IPS-NIHi7 (cell line): ENCODE measurements around the gene CCDC102B.
"Not testable (repeated sequence)": the region's sequence is repeated elsewhere in the genome, so short reads cannot be mapped to it uniquely, and the experiment has no call there.

Experiments used
- DNase-seq: peaks from one replicate; pipeline ENCODE4 v3.0.0; 2012; ENCODE audit warnings: mixed read lengths; ENCODE audit errors: extremely low spot score

The CCDC102B gene

DNA sequence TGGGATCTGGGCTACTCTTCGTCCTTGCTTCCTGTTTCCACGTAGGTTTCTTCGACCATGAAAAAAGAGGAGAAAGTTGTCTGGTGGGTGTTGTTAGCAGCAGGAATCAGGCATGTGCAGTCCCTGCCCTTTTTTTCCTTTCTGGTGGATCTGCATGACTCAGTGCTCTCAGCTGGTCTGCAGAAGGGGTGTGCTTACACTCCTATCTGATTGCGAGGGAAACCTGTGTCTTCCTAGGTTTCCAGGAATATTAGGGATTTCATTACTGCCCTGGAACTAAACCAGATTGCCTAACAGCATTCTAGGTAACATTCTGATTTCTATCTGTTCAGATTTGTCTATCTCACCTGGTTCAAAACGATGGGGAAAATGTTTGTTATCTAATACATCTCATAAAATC is 174.3 kb downstream of the CCDC102B start:
- peak; percentile 12 for DNase-seq

DNA sequence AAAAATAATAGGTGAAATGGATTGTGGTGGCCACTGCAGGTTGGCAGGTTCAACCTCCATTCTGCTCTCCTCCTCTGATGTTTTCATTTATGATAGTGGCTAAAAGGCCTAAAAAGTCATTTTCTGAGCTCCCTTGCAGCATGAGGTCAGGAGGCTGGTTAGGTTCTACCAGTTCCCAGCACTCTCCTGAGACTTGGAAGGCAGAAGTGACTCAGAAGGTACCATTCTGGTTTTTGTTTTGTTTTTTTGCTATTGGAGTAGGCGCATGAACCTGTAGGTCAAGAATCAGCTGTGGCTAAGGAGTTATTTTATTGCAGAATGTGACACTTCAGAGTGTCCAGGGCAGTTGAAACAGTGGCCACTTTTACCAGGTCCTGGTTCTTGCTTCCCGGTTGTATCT is 181.9 kb downstream of the CCDC102B start:
- DNase-seq = no peak

DNA sequence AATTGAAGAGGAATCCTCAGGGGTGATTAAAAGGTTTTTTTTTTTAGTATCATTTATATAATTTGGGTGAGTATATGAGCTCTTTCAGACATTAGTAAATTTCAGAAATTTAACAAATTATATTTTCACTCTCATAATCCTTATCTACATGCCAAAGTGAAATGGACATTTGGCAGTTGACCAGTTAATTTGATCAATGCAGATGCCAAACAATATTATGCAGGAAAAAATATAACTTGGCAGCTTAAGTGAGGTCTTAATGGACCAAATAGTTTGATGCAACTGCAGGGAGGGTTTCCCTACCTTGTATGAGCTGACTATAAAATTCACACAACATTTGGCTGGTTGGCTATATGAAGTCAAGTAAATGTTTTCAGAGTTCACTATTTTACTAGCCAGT is 185.2 kb downstream of the CCDC102B start:
- DNase-seq = no peak

DNA sequence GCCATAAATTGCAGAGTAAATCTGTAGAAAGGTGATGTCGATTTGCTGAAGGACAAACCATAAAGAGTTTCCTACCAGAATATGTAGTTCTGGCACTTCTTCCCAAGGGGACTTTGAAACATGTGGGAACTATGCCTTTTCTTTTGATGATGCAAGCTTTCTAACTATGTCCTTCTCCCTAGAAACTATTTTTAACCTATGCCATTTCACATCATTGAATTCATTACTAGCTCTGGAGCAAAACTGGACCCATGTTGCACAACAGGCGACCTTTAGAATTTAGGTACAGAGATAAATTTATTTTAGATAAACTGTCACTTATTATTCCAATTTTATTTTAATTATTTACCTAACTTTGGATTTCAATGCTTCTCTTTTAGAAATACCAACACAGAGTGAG is 186.5 kb downstream of the CCDC102B start:
- DNase-seq = no peak

DNA sequence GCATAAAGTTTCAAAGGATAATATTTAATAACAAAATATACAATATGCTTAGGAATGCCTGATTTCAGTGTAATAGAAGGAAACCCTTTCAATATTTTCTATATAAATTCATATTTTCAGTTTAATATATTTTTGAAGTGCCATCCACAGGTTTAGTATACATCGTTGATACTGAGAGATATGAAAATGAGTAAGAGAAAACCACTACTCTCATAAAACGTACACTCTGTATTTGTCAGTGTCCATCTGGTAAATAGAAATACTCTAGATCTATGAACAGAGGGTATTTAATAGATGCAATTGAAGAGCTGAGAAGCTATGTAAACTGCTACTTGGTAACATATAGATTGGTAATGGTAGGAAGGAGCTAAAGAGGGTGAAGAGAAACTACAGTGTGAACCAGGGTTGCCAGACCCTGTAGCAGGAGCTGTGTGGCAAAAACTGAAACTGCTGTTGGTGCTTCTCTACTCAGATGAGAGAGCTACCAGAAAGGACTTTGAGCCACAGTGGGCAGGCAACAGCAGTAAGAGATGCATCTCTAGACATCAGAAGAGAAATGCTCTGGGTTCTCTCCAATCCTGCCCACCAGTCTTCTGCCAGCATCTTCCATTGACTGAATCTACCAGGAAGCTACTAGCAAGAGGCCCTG is 187.4 kb downstream of the CCDC102B start:
- DNase-seq = no peak

DNA sequence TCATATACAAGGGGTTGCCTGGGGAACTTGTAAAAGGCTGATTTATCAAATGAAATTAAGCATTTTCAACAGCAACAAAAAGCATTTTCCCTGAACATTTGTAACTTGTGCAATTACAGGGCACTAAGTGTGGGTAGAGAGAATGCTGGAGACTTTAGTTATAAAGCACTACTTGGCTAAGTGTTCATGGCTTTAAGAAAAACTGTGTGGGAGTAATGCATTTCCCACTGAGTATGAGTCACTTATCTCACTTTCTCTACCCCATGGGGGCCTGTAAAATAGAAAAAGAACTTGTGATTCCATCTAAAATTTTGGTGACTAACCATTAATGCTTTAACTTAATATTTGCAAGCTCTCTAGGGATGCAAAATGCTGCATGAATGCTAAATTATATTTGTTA is 193.4 kb downstream of the CCDC102B start:
- no peak for DNase-seq

DNA sequence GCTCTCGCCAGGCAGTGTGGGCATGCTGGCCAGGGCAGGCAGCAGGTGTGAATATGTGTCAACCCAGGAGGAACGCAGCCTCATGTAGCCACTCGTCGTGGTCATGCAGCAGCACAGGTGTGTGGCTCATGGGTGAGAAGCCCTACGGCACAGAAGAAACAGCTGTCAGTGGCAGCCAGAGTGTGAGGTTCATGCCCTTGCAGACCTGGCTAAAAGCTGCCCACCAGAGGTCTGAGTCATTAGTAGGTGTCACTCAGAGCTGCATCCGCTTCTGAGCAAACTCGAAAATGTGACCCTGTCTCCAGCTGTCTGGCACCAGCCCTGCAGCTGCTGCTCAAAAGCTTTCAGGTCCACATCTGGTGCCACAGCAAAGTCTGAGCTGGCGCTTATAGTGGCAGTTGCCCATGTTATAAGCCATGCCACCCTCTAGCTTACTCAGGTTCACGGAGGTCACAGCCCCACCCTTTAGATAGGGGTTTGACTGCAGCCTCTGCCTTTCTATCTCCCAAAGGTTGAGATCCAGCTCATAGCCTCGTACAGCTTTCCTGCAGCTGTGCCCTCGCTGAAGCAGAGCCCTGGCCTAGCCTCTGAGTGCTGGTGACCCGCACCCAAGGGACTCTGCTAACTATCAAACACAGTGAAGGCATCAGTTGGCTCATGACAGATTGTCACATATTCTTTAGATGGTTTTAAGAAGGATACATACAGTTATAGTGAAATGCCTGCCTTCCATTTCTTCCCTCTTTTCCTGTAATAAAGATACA is 195.0 kb downstream of the CCDC102B start:
- peak; percentile 8 for DNase-seq

DNA sequence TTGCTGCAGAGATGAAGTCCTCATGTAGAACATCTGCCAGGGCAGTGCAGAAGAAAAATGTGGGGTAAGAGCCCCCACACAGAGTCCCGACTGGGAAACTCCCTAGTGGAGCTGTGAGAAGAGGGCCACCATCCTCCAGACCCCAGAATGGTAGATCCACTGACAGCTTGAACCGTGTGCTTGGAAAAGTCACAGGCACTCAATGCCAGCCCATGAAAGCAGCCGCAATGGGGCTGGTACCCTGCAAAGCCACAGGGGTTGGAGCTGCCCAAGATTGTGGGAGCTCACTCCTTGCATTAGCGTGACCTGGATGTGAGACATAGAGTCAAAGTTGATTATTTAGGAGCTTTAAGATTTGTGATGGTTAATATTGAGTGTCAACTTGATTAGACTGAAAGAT is 197.8 kb downstream of the CCDC102B start:
- DNase-seq = no peak

DNA sequence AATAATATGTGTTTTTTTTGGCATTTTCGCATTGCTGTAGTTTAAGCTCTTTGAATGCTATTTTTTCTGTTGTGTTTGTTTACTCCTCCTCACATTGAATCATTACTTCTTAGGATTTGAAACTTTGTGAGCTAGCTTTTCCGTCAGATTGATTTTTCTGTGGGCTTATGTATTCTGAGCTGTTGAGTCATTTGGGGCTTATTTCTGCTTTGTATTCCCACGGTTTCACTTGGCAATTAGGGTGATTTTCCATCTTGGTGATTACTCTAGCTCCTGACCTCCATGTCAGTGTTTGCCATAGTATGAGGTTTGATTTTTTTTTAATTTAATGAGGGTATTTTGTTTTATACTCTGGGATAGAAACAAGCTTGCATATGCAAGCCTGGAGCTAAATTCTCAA is 200.0 kb downstream of the CCDC102B start:
- DNase-seq = no peak

DNA sequence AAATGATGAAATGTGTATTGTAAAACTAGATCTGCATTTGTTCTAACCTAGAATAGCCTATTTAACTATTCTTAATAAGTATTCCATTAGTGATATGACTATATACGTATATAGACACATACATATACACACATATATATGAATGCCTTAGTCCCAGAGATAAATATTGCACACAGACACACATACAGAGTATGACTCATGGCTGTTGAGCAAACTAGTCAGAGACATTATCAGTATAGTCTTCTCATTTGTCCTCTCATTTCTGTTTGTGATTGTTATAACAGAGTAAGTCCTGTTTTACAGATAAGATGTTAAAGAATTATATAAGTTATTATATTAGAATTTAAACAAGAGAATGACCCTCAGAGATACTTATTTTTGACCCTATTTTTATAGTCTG is 202.5 kb downstream of the CCDC102B start:
- no peak for DNase-seq

DNA sequence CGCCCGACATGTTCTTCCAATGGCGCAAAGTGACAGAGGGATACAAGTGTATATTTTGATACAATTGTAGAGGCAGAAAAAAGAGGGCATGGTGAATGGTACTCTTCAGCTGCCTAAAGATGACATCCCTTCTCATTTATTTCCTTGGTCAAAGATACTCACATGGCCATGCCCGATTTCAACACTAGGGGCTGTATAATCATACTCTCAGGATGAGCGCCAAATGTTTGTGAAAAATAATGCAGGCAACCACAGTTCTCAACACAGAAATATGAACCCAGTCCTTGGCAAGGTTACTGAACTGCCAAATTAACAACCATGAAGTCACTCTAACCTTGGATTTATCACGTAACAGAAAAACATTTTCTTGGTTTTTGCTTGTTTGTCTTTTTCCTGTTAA is 204.4 kb downstream of the CCDC102B start:
- peak; percentile 20 for DNase-seq

DNA sequence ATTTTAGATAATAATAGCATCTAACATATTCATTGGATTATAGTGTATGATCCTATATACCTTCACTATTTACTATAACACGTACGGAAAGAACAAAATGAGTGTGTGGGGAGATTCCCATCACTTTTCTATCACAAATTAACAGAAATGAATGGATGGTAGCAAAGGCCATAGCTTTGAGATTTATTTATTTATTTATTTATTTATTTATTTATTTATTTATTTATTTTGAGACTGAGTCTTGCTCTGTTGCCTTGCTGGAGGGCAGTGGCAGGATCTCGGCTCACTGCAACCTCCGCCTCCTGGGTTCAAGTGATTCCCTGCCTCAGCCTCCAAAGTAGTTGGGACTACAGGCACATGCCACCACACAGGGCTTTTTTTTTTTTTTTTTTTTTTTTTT is 208.3 kb downstream of the CCDC102B start:
- not testable (repeated sequence) for DNase-seq

DNA sequence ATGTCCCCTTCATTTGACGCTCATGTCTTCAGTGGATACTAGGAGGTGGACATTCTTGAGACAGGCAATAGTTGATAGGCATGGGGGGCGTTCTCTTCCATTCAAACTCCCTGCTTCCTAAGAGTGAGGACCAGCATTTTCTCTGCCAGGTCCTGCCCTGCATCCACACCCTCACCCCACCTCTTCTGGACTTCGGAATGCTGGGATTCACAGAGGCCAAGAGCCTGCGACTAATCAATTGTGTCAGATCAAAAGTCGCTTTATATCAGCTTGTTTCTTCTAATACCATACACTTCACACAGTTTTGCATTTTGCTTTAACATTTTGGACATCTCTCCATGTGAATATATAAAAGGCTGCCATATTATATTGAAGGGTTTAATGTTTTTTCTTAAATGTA is 210.7 kb downstream of the CCDC102B start:
- DNase-seq = no peak

DNA sequence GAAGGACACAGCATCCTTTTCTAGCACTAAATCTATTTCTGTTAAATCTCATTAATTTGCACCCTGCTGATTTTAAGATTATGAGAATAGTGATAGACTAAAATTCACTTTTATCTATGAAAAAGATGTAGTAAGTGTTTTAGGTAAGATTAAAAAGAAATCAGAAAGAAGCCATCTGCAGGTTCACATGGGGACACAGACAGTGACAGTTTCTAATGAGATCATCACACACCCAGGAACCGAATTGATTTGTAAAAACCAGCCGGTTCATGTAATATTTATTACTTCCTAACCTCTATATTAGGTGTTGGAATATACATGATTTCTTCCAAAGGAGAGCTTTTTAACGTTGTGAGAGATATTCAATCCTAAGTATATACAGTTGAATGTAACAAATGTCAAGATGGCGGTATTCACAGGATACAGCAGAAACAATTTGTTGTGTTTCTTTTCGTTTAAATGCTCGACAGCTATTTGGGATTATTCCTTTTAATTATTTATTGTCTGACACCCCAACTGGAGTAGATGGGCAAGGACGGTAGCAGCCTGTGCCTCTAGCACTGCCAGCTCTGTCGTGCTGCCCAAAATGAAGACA is 223.4 kb downstream of the CCDC102B start:
- no peak for DNase-seq

DNA sequence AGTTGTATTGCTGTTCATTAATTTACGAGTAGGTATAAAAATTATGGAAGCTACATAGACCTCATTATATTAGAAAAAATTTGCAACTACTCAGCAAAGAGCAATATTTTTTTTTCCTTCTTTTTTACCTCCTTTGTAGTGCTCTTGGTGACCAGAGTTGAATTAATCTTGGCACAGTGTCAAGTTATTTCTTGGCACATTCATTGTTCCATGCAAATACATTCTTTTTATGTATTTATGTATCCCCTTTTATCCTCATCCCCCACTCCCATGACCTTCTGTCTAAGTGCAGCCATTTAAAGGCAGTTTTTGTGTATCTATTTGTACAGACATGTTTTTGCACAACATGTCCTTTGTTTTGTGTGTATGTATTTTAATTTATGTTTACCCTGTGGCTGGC is 224.5 kb downstream of the CCDC102B start:
- DNase-seq = no peak

DNA sequence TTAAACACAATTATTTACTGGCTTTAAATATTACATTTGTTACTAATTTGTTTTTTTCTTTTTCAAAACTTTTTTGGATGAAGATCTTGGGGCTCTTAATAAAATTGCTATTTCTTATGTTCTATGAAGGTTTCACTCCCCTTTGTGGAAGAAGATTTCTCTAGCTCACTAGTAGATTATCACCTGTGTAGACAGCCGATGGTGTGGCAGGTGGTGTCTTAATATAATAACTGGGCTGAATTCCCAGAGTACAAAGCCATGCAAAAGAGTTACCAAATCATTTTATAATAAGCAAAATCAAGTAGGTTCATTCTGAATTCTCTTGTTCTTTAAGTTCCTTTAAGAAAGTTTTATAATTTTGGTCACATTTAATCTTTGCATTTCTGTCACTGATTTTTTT is 233.7 kb downstream of the CCDC102B start:
- no peak for DNase-seq

DNA sequence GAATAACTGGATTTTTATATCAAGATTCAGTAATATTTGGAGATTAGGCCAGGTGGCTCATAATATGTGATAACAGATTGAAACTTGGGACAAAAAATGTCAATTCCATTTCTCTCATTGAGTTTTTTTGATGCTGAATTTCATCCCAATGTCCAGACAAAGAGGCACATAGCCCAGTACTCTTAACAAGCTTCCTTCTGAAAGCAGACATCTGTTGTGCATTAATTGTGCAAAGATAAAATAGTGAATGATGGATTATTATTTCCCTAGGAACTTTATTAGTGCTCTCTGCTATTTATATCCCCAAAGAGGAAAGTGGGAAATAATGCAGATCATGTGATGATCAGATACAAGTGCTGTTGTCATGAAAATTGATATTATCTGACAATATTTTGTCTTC is 234.1 kb downstream of the CCDC102B start:
- no peak for DNase-seq

DNA sequence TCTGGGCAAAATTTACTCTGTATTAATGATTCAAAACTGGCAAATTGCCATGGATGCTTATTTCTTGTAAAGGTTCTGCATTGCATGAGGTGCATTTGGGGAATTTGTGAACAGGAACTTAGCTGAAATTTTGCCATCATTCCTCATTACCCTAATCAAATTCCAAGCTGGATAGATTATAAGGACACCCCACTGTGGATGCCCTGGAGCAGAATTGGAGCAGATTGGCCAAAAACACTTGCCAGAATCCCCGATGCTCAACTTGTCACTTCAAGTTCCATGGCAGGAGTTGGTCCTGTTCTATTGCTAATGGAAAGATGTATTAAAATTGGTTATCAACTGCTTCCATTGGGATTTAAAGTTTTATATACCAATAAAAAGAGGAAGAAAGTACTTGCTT is 237.9 kb downstream of the CCDC102B start:
- DNase-seq = no peak

DNA sequence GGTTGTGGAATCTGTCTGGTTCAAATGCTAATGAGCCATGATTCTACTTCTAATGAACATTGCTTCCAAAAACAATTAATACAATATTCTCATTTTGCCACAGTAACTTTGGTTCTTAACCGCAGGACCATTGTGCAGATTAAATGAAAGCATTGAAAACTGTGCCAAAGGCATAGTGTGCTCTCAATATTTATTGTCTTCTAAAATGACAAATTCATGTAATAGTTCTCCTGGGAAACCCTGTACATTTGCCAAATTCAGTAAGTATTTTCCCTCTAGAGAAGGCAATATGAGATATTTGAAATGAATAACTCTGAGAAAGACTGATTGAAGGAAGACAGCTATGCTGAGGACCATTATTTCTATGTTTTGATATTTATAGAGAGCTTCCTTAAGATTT is 246.3 kb downstream of the CCDC102B start:
- DNase-seq = no peak

DNA sequence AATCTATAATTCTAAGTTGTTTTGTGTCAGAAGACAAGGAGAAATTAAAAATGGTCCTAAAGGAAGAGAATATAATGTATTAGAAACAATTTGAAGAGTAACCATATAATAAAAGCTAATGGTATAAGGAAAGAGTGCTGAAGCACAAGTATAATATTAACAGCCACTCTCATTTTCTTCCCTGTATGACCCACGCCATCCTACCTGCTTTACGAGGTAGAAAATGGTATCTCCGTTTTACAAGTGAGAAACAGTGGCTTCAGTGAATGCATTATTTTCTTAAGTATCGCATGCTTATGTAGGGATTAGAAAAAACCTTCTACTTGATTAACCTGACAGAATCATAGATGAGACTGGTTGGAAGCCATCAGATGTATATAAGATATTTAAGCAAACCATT is 266.2 kb downstream of the CCDC102B start:
- no peak for DNase-seq

DNA sequence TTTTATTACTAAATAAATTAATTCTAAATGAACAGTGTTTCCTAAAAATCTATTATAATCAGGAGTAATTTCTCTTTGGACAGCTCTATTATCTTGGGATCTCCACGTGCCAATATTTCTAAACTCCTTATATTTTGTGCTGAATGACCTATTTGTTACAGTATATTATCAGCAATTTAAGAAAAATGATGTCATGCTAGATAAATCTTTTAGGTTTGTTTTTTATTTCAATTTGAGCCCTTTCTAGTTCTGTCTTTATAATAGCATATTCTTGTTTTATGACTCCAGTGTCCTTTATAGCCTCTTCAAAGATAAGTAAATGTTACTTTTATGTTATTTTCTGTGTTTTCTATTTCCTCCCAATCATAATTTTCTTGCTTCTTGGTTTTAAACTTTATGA is 269.2 kb downstream of the CCDC102B start:
- no peak for DNase-seq

DNA sequence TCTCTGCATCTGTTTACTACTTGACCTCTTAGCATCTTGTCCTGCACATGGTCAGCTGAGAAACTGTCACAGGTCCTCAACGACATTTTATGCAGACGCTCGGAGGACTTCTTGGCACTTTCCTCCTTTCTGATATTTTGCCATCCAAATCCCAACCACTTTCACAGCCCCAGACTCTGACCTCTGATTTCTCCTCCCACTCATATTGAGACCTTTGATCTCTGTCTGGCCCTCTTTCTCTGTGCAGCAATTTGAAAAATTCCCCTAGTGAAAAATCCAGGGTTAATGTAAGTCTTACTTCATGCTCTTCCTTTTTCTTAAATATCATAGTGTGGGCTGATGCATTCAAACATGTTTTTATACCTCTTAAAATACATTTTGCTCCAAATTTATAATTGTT is 273.8 kb downstream of the CCDC102B start:
- no peak for DNase-seq

DNA sequence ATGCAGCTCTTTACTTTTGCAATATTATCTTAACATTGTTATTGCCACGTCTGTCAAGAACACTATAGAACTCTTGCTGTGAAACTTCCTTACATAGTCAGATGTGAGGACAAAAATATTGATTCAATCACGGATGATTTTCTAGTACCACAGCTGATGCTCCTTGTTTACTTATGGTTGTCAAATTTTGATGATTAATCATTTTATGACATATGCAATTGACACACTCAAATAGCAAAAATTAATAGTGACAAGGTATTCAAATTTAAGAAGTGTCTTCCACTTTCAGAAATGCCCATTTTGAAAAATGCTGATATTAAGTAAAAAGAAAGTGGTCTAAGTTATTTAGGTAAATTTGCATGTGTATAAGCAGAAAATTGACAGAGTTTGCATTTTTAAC is 284.0 kb downstream of the CCDC102B start:
- DNase-seq = no peak
